Loucy (cell line): ENCODE data around the gene PRKN.
"Not testable (repeated sequence)": the region's sequence is repeated elsewhere in the genome, so short reads cannot be mapped to it uniquely, and the experiment has no call there.

ENCODE experiments used
- H2AFZ ChIP-seq: fragments of 200-600 bp; sonication (generic); 2 replicates; pipeline ENCODE4 v1.6.0; 2016; ENCODE audit warnings: antibody characterized with exemption, mild to moderate bottlenecking, low read length, moderate library complexity
- H3F3A ChIP-seq: fragments of 200-600 bp; 2 replicates; pipeline ENCODE4 v1.6.0; 2016; ENCODE audit warnings: antibody characterized with exemption, low read depth, mild to moderate bottlenecking
- H3K27me3 ChIP-seq: fragments of 200-600 bp; sonication (generic); 2 replicates; pipeline ENCODE4 v1.6.1; 2014; ENCODE audit warnings: low read length, mild to moderate bottlenecking; ENCODE audit not compliant: insufficient read depth, poor library complexity, severe bottlenecking
- H3K36me3 ChIP-seq: fragments of 200-600 bp; sonication (generic); 2 replicates; pipeline ENCODE4 v1.6.1; 2016; ENCODE audit warnings: low read length; ENCODE audit not compliant: insufficient read depth
- H3K4me1 ChIP-seq: fragments of 200-600 bp; sonication (generic); 2 replicates; pipeline ENCODE4 v1.5.1; 2014; ENCODE audit warnings: low read length, mild to moderate bottlenecking; ENCODE audit not compliant: insufficient read depth, poor library complexity, severe bottlenecking
- H3K4me2 ChIP-seq: fragments of 200-600 bp; sonication (generic); 2 replicates; pipeline ENCODE4 v1.6.0; 2014; ENCODE audit warnings: antibody characterized with exemption, low read length, low read depth, mild to moderate bottlenecking; ENCODE audit not compliant: poor library complexity, severe bottlenecking
- H3K4me3 ChIP-seq: fragments of 200-600 bp; sonication (generic); 2 replicates; pipeline ENCODE4 v1.5.1; 2014; ENCODE audit warnings: low read length, mild to moderate bottlenecking, mixed read lengths; ENCODE audit not compliant: poor library complexity, severe bottlenecking
- H3K79me2 ChIP-seq: fragments of 200-600 bp; sonication (generic); 2 replicates; pipeline ENCODE4 v1.6.1; 2014; ENCODE audit warnings: low read length; ENCODE audit not compliant: insufficient read depth
- H3K9ac ChIP-seq: fragments of 200-600 bp; sonication (generic); 2 replicates; pipeline ENCODE4 v1.6.0; 2014; ENCODE audit warnings: mild to moderate bottlenecking, low read depth, low read length, moderate library complexity; ENCODE audit not compliant: poor library complexity, severe bottlenecking
- H3K9me2 ChIP-seq: fragments of 200-600 bp; sonication (generic); replicated peaks from 2 replicates; pipeline ENCODE4 v1.6.1; 2016; ENCODE audit warnings: low read depth, low read length, mixed read lengths
- H3K9me3 ChIP-seq: fragments of 200-600 bp; sonication (generic); 2 replicates; pipeline ENCODE4 v1.6.1; 2014; ENCODE audit warnings: mild to moderate bottlenecking, antibody characterized with exemption, low read length, low read depth; ENCODE audit not compliant: insufficient read depth
- H4K20me1 ChIP-seq: fragments of 200-600 bp; sonication (generic); 2 replicates; pipeline ENCODE4 v1.6.0; 2014; ENCODE audit warnings: antibody characterized with exemption, low read length, mild to moderate bottlenecking; ENCODE audit not compliant: insufficient read depth, poor library complexity, severe bottlenecking
- EZH2phosphoT487 ChIP-seq: fragments of 200-600 bp; IDR thresholded peaks from 2 replicates; pipeline ENCODE4 v1.6.1; 2018; ENCODE audit warnings: antibody characterized with exemption, mild to moderate bottlenecking, moderate library complexity, borderline replicate concordance
- TF ChIP-seq, protein P1 (sequence below): fragments of 200-600 bp; sonication (generic); conservative IDR thresholded peaks from 2 replicates; pipeline ENCODE4 v1.5.1; 2014; ENCODE audit warnings: mild to moderate bottlenecking, antibody characterized with exemption, low read length

The PRKN gene

GRCh38 chr6:161313940-161314509 lies 1413.5 kb downstream of the PRKN start:
- H3K9me3 ChIP-seq, result no peaks in the 10 kb centered on the region
- no peaks in the 10 kb centered on the region for H3K27me3 ChIP-seq
- no peaks in the 10 kb centered on the region for H3K36me3 ChIP-seq
- H3F3A ChIP-seq, result no peaks in the 10 kb centered on the region
- H3K4me3 ChIP-seq, result no peak overlapping the region
- no peaks in the 10 kb centered on the region for H3K4me1 ChIP-seq
- H4K20me1 ChIP-seq, result no peaks in the 10 kb centered on the region
- no peak overlapping the region for H2AFZ ChIP-seq
- H3K79me2 ChIP-seq, result no peaks in the 10 kb centered on the region
- no peaks in the 10 kb centered on the region for H3K9me2 ChIP-seq
- TF ChIP-seq, protein P1, sequence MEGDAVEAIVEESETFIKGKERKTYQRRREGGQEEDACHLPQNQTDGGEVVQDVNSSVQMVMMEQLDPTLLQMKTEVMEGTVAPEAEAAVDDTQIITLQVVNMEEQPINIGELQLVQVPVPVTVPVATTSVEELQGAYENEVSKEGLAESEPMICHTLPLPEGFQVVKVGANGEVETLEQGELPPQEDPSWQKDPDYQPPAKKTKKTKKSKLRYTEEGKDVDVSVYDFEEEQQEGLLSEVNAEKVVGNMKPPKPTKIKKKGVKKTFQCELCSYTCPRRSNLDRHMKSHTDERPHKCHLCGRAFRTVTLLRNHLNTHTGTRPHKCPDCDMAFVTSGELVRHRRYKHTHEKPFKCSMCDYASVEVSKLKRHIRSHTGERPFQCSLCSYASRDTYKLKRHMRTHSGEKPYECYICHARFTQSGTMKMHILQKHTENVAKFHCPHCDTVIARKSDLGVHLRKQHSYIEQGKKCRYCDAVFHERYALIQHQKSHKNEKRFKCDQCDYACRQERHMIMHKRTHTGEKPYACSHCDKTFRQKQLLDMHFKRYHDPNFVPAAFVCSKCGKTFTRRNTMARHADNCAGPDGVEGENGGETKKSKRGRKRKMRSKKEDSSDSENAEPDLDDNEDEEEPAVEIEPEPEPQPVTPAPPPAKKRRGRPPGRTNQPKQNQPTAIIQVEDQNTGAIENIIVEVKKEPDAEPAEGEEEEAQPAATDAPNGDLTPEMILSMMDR, result no peak
- TF ChIP-seq EZH2phosphoT487, result no peak
- H3K9ac ChIP-seq, result no peak overlapping the region
- no peak overlapping the region for H3K4me2 ChIP-seq

- not testable (repeated sequence) for H3K9ac ChIP-seq, H3K9me3 ChIP-seq
Observed at GRCh38 chr6:161313475-161313874, 1414.1 kb downstream of the PRKN start.

GRCh38 chr6:161309774-161310173 lies 1417.8 kb downstream of the PRKN start:
- H3F3A ChIP-seq, H4K20me1 ChIP-seq, H3K4me1 ChIP-seq, H2AFZ ChIP-seq, H3K36me3 ChIP-seq, H3K4me3 ChIP-seq, H3K9ac ChIP-seq, H3K4me2 ChIP-seq, H3K79me2 ChIP-seq, H3K27me3 ChIP-seq, H3K9me2 ChIP-seq, H3K9me3 ChIP-seq: not testable (repeated sequence)

More at GRCh38 chr6:161313475-161313874, 1414.1 kb downstream of the PRKN start:
- not testable (repeated sequence) for H3K9me2 ChIP-seq, H4K20me1 ChIP-seq, H3K27me3 ChIP-seq, H3K4me1 ChIP-seq, H3K79me2 ChIP-seq, H2AFZ ChIP-seq, H3K36me3 ChIP-seq, H3K4me3 ChIP-seq, H3F3A ChIP-seq, H3K4me2 ChIP-seq

- H2AFZ ChIP-seq, result no peak overlapping the region
- no peaks in the 10 kb centered on the region for H4K20me1 ChIP-seq
- H3F3A ChIP-seq, result no peaks in the 10 kb centered on the region
Observed at GRCh38 chr6:161308075-161308655, 1419.4 kb downstream of the PRKN start.

More at GRCh38 chr6:161308075-161308655, 1419.4 kb downstream of the PRKN start:
- H3K9ac ChIP-seq, result no peak overlapping the region
- no peaks in the 10 kb centered on the region for H3K79me2 ChIP-seq
- H3K36me3 ChIP-seq, result no peaks in the 10 kb centered on the region
- TF ChIP-seq, protein P1, result no peak
- no peak overlapping the region for H3K4me2 ChIP-seq
- peaks cover 3% of the 10 kb centered on the region; the same call in 1 of the 2 replicates for H3K9me3 ChIP-seq
- H3K4me3 ChIP-seq, result no peak overlapping the region
- H3K27me3 ChIP-seq, result no peaks in the 10 kb centered on the region
- no peaks in the 10 kb centered on the region for H3K9me2 ChIP-seq
- H3K4me1 ChIP-seq, result no peaks in the 10 kb centered on the region
